GM12878 (cell line): ENCODE measurements around the gene PRR22.

ENCODE experiments used
- CEBPB ChIP-seq, 2 experiments: fragments of 150-350 bp in 1 of 2; IDR thresholded peaks; 2 replicates each; pipeline ENCODE4 v1.6.1; 2012 to 2014; ENCODE audit warnings: low read depth in 2 of 2, low read length in 2 of 2, borderline replicate concordance in 1 of 2, inconsistent platforms in 1 of 2
- ELK1 ChIP-seq: IDR thresholded peaks from 2 replicates; pipeline ENCODE4 v1.6.1; 2012; ENCODE audit warnings: low read depth, low read length, improper control_type of control experiment
- EZH2 ChIP-seq: IDR thresholded peaks from 2 replicates; pipeline ENCODE4 v1.6.1; 2012; ENCODE audit warnings: low read depth, mild to moderate bottlenecking, control low read depth, inconsistent platforms, low read length, borderline replicate concordance; ENCODE audit not compliant: control insufficient read depth
- NFXL1 ChIP-seq: fragments of 450-650 bp; IDR thresholded peaks from 2 replicates; pipeline ENCODE4 v1.6.1; 2017; ENCODE audit warnings: antibody characterized with exemption, mild to moderate bottlenecking, borderline replicate concordance
- NR2C1 ChIP-seq: fragments of 450-650 bp; IDR thresholded peaks from 2 replicates; pipeline ENCODE4 v1.6.1; 2017; ENCODE audit warnings: antibody characterized with exemption, mild to moderate bottlenecking, moderate library complexity
- NR2C2 ChIP-seq: IDR thresholded peaks from 2 replicates; pipeline ENCODE4 v1.6.1; 2011; ENCODE audit warnings: borderline replicate concordance, low read depth; ENCODE audit not compliant: control insufficient read depth, insufficient read length
- POLR2A ChIP-seq: IDR thresholded peaks from 2 replicates; pipeline ENCODE4 v1.6.1; 2011; ENCODE audit warnings: low read depth, mild to moderate bottlenecking, low read length
- RBBP5 ChIP-seq: fragments of 200-600 bp; sonication (generic); conservative IDR thresholded peaks from 2 replicates; pipeline ENCODE4 v1.6.1; 2016
- TAF1 ChIP-seq: IDR thresholded peaks from 2 replicates; pipeline ENCODE4 v1.6.1; 2011; ENCODE audit warnings: mild to moderate bottlenecking, low read depth, low read length, borderline replicate concordance
- TF ChIP-seq, protein P1 (sequence below), 3 experiments: IDR thresholded peaks in 2 of 3; conservative IDR thresholded peaks in 1 of 3; 2 replicates each; pipeline ENCODE4 v1.5.1; 2011; ENCODE audit warnings: low read depth in 3 of 3, low read length in 3 of 3, mild to moderate bottlenecking in 3 of 3, control low read depth in 2 of 3, moderate library complexity in 2 of 3, inconsistent platforms in 1 of 3, mixed read lengths in 1 of 3; ENCODE audit not compliant: control insufficient read depth in 2 of 3, insufficient read depth in 1 of 3; ENCODE audit errors: extremely low read depth in 1 of 3

DNA sequence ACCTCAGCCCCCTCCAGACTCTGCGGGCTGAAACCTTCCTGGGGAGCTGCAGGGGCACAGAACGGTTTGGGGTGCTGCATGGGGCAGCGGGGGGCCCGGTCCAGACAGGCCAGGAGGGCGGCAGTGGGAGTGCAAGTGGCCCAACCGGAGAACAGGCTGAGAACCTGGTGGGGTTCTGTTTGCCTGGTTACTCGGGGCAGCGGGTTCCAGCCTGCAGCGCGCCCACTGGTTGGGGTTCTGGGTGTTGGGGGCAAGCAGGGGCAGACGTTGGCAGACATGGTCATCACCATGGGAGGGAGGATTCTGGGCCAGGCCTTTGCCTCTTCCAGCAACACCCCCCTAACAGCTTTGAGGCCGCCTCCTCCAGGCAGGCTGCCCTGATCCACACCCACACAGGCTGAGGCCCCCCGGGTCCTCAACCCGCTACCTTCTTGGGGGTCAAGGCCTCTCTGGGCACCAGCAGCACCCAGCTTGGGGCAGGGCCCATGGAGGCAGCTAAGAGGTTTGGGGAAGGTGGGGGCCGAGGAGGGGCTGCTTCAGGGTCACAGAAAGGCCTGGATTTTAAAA, at the start of gene PRR22:
- TF ChIP-seq POLR2A (no peak), NR2C2 (no peak), RBBP5 (no peak), CEBPB (IDR thresholded peaks at IDR 0.05; ENCODE audit: borderline replicate concordance in 1 of 2, low read depth in 2 of 2, low read length in 2 of 2) (no peak), EZH2 (no peak), TAF1 (no peak), NR2C1 (no peak), ELK1 (no peak), NFXL1 (no peak)
- TF ChIP-seq, protein P1, sequence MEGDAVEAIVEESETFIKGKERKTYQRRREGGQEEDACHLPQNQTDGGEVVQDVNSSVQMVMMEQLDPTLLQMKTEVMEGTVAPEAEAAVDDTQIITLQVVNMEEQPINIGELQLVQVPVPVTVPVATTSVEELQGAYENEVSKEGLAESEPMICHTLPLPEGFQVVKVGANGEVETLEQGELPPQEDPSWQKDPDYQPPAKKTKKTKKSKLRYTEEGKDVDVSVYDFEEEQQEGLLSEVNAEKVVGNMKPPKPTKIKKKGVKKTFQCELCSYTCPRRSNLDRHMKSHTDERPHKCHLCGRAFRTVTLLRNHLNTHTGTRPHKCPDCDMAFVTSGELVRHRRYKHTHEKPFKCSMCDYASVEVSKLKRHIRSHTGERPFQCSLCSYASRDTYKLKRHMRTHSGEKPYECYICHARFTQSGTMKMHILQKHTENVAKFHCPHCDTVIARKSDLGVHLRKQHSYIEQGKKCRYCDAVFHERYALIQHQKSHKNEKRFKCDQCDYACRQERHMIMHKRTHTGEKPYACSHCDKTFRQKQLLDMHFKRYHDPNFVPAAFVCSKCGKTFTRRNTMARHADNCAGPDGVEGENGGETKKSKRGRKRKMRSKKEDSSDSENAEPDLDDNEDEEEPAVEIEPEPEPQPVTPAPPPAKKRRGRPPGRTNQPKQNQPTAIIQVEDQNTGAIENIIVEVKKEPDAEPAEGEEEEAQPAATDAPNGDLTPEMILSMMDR (IDR thresholded peaks at IDR 0.05 in 2 of 3, conservative IDR thresholded peaks at IDR 0.05 in 1 of 3; ENCODE audit: control insufficient read depth in 2 of 3, extremely low read depth in 1 of 3, insufficient read depth in 1 of 3, low read depth in 3 of 3, low read length in 3 of 3): no peak
